ENCODE measurements around the gene SNX11.

The SNX11 gene

DNA sequence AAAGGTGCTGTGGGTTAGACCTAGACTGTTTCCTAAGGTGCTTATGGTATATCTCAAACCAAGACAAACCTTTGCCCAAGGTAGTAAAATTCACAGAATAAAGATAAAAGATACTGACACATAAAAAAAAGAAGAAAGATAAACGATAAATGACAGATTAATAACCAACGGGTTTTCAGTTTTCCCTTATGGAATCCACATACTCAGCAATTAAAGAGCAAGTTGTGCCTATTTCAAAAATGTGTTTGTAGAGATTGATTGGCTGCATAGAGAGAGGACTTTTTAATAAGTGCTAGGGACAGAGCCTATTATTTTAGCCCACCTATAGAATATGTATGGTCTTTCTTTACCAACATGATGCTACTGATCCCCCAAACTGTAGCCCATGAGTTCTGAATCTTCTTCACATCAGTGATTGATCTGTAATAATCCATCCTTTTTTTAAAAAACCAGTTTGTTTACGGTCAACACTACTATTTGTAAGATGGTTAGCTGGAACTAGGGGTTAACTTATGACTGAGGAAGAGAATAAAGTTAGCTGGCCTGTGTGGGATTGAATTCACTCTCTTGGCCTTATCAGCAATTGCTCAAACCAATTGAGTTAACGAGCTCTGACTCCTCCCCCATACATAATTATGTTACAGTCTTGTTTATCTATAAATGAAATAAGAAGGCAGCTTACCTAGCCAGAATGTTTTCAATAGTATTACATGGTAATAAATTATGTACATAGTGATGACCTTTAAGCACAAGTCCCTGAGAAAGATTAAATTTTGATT lies 53.8 kb downstream of the SNX11 start:
- no peak for DNase-seq (ENCODE audit: low read depth, low spot score)

DNA sequence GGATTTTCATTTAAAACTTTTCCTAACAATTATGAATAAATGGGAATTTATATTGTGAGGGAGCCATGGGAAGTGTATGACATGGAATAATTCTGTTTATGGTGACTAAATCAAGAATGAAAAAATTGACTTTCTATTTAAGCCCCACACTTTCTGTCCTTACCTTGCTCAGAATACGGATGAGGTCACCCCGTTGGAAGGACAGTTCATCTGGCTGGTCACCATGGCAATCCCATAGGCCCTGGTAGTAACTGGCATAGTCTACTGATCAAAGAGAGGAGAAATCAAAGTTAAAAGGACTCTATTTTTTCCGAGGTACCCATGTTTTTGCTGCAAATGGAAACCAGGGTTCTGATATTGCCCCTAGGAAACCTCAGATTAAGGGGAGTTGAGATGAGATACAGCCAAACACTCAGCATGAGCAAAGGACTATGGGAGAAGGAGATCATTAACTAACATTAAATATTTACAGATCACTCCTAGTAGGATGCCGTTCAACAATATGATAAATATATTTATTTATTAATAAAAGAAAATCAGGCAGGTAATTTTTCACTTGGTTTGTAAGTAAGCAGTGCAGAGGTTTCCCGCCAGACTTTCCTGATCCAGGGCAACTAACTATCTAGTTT lies 54.9 kb downstream of the SNX11 start:
- no peak for DNase-seq (ENCODE audit: low read depth, low spot score)

DNA sequence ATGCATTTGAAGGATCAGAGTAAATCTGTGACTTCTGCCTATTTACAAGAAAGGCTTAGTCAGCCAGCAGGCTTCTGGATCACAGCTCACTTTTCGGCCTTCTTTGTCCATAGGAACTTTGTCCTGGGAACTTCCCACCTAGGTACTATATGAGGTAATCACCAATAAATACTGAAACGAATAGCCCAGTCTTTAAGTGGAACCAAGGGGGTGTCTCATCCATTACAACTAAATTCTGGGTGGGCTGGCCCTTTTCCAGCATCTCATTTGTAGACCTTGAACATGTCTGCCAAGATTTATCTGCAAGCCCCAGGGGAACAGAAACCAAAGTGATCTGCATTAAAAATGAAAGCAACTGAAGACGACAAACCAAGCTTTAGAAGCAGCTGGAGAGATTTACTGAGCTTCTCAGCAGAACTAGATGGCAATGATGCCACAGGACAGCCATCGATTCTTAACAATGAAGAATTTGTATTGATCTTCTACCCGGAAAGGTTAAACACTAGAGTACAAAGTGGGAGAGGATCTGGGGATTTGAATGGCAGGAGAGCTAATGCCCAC lies 55.5 kb downstream of the SNX11 start:
- DNase-seq (ENCODE audit: low read depth, low spot score), result no peak

DNA sequence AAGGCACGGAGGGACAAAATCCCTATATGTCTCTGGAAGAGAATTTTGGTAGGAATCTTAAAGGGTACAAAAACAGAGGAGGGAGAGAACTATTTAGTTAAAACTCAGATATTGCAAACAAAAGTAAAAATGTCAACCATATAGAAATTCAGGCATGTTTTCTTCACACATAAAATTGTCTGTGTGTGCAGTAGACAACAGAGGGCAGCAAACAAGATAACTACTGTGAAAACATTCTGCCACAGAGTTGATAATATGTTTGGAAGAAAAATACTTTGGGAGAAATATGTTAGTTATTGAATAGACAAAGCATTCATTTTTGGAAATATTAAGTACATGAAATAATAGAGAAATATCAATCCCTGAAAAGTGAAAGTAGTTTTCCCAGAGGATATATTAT lies 56.2 kb downstream of the SNX11 start:
- DNase-seq (ENCODE audit: low read depth, low spot score), result no peak

DNA sequence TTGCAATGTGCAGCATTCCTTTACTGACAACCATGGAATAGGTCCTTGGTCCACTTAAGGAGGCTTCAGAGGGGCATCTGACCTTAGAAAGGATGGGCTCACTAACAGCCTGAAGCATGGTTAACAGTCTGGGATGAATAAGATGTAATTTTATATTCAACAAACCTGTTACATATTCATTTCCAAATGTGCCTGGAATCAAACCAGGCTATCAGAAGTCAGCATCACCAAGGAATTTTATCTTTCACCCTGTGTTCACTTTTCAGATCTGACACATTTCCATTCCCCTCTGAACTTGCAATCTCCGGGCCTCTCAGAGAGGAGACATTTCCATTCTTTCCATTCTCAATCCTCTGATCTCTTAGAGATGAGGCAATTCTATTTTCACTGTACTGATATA lies 62.4 kb downstream of the SNX11 start:
- DNase-seq (ENCODE audit: low read depth, low spot score), result no peak

Data from ELF-1 (cell line).